GM12875 (cell line): Measurements from ENCODE around the gene PDXDC1.
"Not testable (repeated sequence)": the region's sequence is repeated elsewhere in the genome, so short reads cannot be mapped to it uniquely, and the experiment has no call there.

Experiments used
- H3K4me3 ChIP-seq: one replicate; pipeline ENCODE4 v1.5.1; 2011; ENCODE audit warnings: low read depth, low read length, control low read depth
- CTCF ChIP-seq: IDR thresholded peaks from 2 replicates; pipeline ENCODE4 v1.5.1; 2011; ENCODE audit warnings: low read depth, mild to moderate bottlenecking, control low read depth, inconsistent platforms, low read length, moderate library complexity, borderline replicate concordance; ENCODE audit not compliant: insufficient read depth

The PDXDC1 gene

GRCh38 chr16:15059324-15059723 lies 84.5 kb downstream of the PDXDC1 start:
- TF ChIP-seq CTCF, result no peak
- no peak overlapping the region for H3K4me3 ChIP-seq

- H3K4me3 ChIP-seq, result not testable (repeated sequence)
These were observed 87.4 kb downstream of the PDXDC1 start for GRCh38 chr16:15062085-15062810.

- H3K4me3 ChIP-seq, result not testable (repeated sequence)
These were observed 91.1 kb downstream of the PDXDC1 start for GRCh38 chr16:15065961-15066360.

- not testable (repeated sequence) for H3K4me3 ChIP-seq
These were observed 91.9 kb downstream of the PDXDC1 start for GRCh38 chr16:15066690-15067089.

GRCh38 chr16:15071013-15071412 lies 96.2 kb downstream of the PDXDC1 start:
- H3K4me3 ChIP-seq, result not testable (repeated sequence)

GRCh38 chr16:15071916-15072769 lies 97.3 kb downstream of the PDXDC1 start:
- H3K4me3 ChIP-seq, result not testable (repeated sequence)

- no peak for TF ChIP-seq CTCF
- H3K4me3 ChIP-seq, result no peak overlapping the region
These were observed 98.3 kb downstream of the PDXDC1 start for GRCh38 chr16:15073101-15073500.

GRCh38 chr16:15076161-15076560 lies 101.3 kb downstream of the PDXDC1 start:
- not testable (repeated sequence) for H3K4me3 ChIP-seq

GRCh38 chr16:15080883-15081282 lies 106.1 kb downstream of the PDXDC1 start:
- not testable (repeated sequence) for H3K4me3 ChIP-seq

- not testable (repeated sequence) for H3K4me3 ChIP-seq
These were observed 108.0 kb downstream of the PDXDC1 start for GRCh38 chr16:15082788-15083187.

- not testable (repeated sequence) for H3K4me3 ChIP-seq
These were observed 115.9 kb downstream of the PDXDC1 start for GRCh38 chr16:15090663-15091269.

GRCh38 chr16:15093571-15093954 lies 118.7 kb downstream of the PDXDC1 start:
- peak overlapping the region; percentile 81 for H3K4me3 ChIP-seq

- peak within 1 kb of the TSS; percentile 81 for H3K4me3 ChIP-seq
These were observed 119.4 kb downstream of the PDXDC1 start, which contains the start of gene RRN3 for GRCh38 chr16:15093955-15094827. TSS of gene RRN3 (minus strand) at chr16:15094272. CDS start at chr16:15094233, 39 bp downstream.

GRCh38 chr16:15096583-15096972 lies 121.8 kb downstream of the PDXDC1 start:
- H3K4me3 ChIP-seq, result not testable (repeated sequence)

- not testable (repeated sequence) for H3K4me3 ChIP-seq
These were observed 124.6 kb downstream of the PDXDC1 start for GRCh38 chr16:15099366-15099909.

GRCh38 chr16:15100372-15100987 lies 125.7 kb downstream of the PDXDC1 start:
- not testable (repeated sequence) for H3K4me3 ChIP-seq
